SH-SY5Y (cell line): ENCODE results near the gene CWC22.

Experiments
- GATA2 ChIP-seq: IDR thresholded peaks from 2 replicates; pipeline ENCODE4 v1.6.1; 2011; ENCODE audit warnings: mild to moderate bottlenecking, low read depth, low read length
- GATA3 ChIP-seq: IDR thresholded peaks from 2 replicates; pipeline ENCODE4 v1.6.1; 2011; ENCODE audit warnings: low read depth, mild to moderate bottlenecking, low read length, moderate library complexity

CWC22 gene

GRCh38 chr2:180015951-180016709, 9.0 kb upstream of the CWC22 start:
- TF ChIP-seq GATA2 (no peak), GATA3 (no peak)

DNA sequence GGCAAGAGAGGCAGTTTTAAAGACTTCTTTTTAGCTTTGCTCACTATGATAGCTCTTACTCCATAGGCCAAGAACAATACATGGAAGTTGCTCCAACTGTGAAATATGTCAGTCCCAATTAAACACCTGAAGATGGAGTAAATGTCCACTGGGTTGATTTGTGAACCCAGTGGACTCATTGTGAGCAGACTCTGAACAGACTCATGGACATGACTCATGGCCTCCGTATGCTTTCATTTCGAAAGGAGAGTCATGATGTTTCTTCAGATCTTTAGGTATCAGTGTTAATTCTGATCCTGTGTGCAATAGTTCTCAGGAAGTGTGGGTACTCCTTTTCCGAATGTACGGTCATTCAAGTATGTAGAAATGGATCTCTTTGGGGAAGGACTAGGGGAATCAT, 5.4 kb upstream of the CWC22 start:
- no peak for TF ChIP-seq GATA2
- no peak for TF ChIP-seq GATA3

GRCh38 chr2:180010701-180011100, 3.6 kb upstream of the CWC22 start:
- TF ChIP-seq GATA3: no peak

DNA sequence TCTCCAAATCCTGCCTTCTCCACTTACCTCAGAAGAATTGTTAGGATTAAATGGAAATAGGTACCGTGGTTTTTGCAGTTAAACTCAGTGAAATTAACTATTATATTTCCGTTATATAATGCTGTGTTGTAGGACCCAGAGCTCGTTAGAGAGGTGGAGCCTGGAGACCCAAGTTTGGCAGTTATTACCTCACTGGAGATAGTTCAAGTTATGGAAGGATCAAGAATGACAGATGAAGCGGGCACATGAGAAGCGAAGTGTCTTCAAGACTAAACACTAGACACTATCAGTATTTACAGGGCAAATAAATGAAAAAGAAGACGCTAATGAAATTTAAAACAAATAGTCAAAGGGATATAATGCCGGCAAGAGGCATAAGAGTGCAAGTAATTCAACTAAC, 866 bp downstream of the CWC22 start:
- TF ChIP-seq GATA2 (no peak), GATA3 (no peak)

GRCh38 chr2:180004731-180005130, 2.4 kb downstream of the CWC22 start:
- TF ChIP-seq GATA2 (no peak), GATA3 (no peak)

GRCh38 chr2:180003559-180003958, 3.5 kb downstream of the CWC22 start:
- TF ChIP-seq GATA2: no peak
- no peak for TF ChIP-seq GATA3

- TF ChIP-seq GATA3 (no peak), GATA2 (no peak)
Observed at GRCh38 chr2:180003073-180003472, 4.0 kb downstream of the CWC22 start.

GRCh38 chr2:180002198-180002770, 4.8 kb downstream of the CWC22 start:
- TF ChIP-seq GATA2 (no peak), GATA3 (no peak)

- TF ChIP-seq GATA2: no peak
- no peak for TF ChIP-seq GATA3
Observed at GRCh38 chr2:180001726-180002125, 5.4 kb downstream of the CWC22 start.

- no peak for TF ChIP-seq GATA3
- TF ChIP-seq GATA2: no peak
Observed at GRCh38 chr2:180000434-180000833, 6.7 kb downstream of the CWC22 start.

- TF ChIP-seq GATA3 (no peak), GATA2 (no peak)
Observed at GRCh38 chr2:179999000-179999399, 8.1 kb downstream of the CWC22 start.

GRCh38 chr2:179995741-179996515, 11.2 kb downstream of the CWC22 start:
- no peak for TF ChIP-seq GATA2

DNA sequence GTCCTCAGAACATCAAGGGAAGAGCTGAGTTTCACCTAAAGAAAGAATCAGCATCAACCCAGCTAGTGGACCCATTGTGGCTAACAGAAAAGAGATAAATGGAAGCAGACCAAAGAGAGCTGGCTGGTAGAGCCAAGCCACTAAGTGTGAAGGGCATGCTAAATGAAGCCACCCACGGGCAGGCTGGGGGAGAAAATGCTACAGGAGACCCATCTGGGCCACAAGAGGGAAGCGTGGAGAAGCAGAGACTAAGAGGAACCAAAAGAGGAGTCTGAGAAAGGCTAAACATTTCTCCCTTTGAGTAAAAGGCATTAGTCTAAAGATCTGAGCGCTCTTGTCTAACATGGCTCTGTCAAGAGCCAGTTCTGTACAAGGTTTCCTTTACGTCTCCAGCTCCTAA, 15.8 kb downstream of the CWC22 start:
- TF ChIP-seq GATA3 (no peak), GATA2 (no peak)

GRCh38 chr2:179990676-179991317, 16.3 kb downstream of the CWC22 start:
- no peak for TF ChIP-seq GATA2
- no peak for TF ChIP-seq GATA3
